DOHH2 (cell line): ENCODE measurements around the gene PHACTR2.

Experiments
- H3F3A ChIP-seq: fragments of 200-600 bp; sonication (generic), shearing (Covaris generic); 2 replicates; pipeline ENCODE4 v1.6.0; 2016; ENCODE audit warnings: antibody characterized with exemption, mild to moderate bottlenecking; ENCODE audit not compliant: control insufficient read depth, insufficient read depth
- H3K27ac ChIP-seq: fragments of 200-600 bp; sonication (generic); 2 replicates; pipeline ENCODE4 v1.5.1; 2014; ENCODE audit warnings: low read depth, mild to moderate bottlenecking, low read length, moderate library complexity
- H3K27me3 ChIP-seq: fragments of 200-600 bp; sonication (generic); 2 replicates; pipeline ENCODE4 v1.6.1; 2014; ENCODE audit warnings: mild to moderate bottlenecking, low read length, mixed read lengths; ENCODE audit not compliant: control insufficient read depth
- H3K36me3 ChIP-seq: fragments of 200-600 bp; sonication (generic); 2 replicates; pipeline ENCODE4 v1.6.1; 2014; ENCODE audit warnings: mild to moderate bottlenecking, low read length, moderate library complexity, mixed read lengths; ENCODE audit not compliant: control insufficient read depth
- H3K4me1 ChIP-seq: fragments of 200-600 bp; sonication (generic); 2 replicates; pipeline ENCODE4 v1.6.1; 2014; ENCODE audit warnings: mild to moderate bottlenecking, low read length, mixed read lengths; ENCODE audit not compliant: control insufficient read depth
- H3K4me2 ChIP-seq: fragments of 200-600 bp; sonication (generic); 2 replicates; pipeline ENCODE4 v1.6.0; 2014; ENCODE audit warnings: mild to moderate bottlenecking, low read length, moderate library complexity
- H3K4me3 ChIP-seq: fragments of 200-600 bp; sonication (generic); 2 replicates; pipeline ENCODE4 v1.5.1; 2014; ENCODE audit warnings: mild to moderate bottlenecking, low read length, mixed read lengths
- H3K79me2 ChIP-seq: fragments of 200-600 bp; sonication (generic); 2 replicates; pipeline ENCODE4 v1.6.1; 2014; ENCODE audit warnings: mild to moderate bottlenecking, low read length, mixed read lengths; ENCODE audit not compliant: control insufficient read depth
- H3K9me2 ChIP-seq: fragments of 200-600 bp; sonication (generic); replicated peaks from 2 replicates; pipeline ENCODE4 v1.6.1; 2014; ENCODE audit warnings: mild to moderate bottlenecking, low read length, mixed read lengths; ENCODE audit not compliant: control insufficient read depth
- H3K9me3 ChIP-seq: fragments of 200-600 bp; sonication (generic); 2 replicates; pipeline ENCODE4 v1.6.1; 2014; ENCODE audit warnings: antibody characterized with exemption, low read length, mixed read lengths; ENCODE audit not compliant: control insufficient read depth, insufficient read depth
- H4K20me1 ChIP-seq: fragments of 200-600 bp; sonication (generic); 2 replicates; pipeline ENCODE4 v1.6.0; 2014; ENCODE audit warnings: low read depth, mild to moderate bottlenecking, antibody characterized with exemption, low read length, moderate library complexity; ENCODE audit not compliant: control insufficient read depth, insufficient read depth
- CTCF ChIP-seq: fragments of 200-600 bp; sonication (generic); IDR thresholded peaks from one replicate; pipeline ENCODE4 v1.5.1; 2014; ENCODE audit warnings: antibody characterized with exemption, mild to moderate bottlenecking, low read depth, low read length; ENCODE audit not compliant: poor library complexity, severe bottlenecking
- EZH2phosphoT487 ChIP-seq: fragments of 200-600 bp; sonication (generic); IDR thresholded peaks from 2 replicates; pipeline ENCODE4 v1.6.1; 2017; ENCODE audit warnings: borderline replicate concordance, mild to moderate bottlenecking, antibody characterized with exemption, low read length, moderate library complexity, mixed read lengths

The PHACTR2 gene

GRCh38 chr6:143742070-143742954 lies 64.5 kb downstream of the PHACTR2 start:
- no peaks in the 10 kb centered on the region for H3K27me3 ChIP-seq
- H3K9me3 ChIP-seq: no peaks in the 10 kb centered on the region
- no peak overlapping the region for H3K4me2 ChIP-seq
- no peaks in the 10 kb centered on the region for H3K36me3 ChIP-seq
- no peak for TF ChIP-seq EZH2phosphoT487
- no peak for TF ChIP-seq CTCF
- no peaks in the 10 kb centered on the region for H3F3A ChIP-seq
- no peak overlapping the region for H3K4me3 ChIP-seq
- H3K4me1 ChIP-seq: no peaks in the 10 kb centered on the region
- no peaks in the 10 kb centered on the region for H3K79me2 ChIP-seq
- H3K9me2 ChIP-seq: no peaks in the 10 kb centered on the region
- no peaks in the 10 kb centered on the region for H4K20me1 ChIP-seq
- H3K27ac ChIP-seq: no peak overlapping the region

GRCh38 chr6:143742955-143743255 lies 65.1 kb downstream of the PHACTR2 start:
- H3K9me2 ChIP-seq: no peaks in the 10 kb centered on the region
- no peaks in the 10 kb centered on the region for H3K36me3 ChIP-seq
- TF ChIP-seq EZH2phosphoT487 (no peak), CTCF (no peak)
- no peaks in the 10 kb centered on the region for H3K9me3 ChIP-seq
- no peak overlapping the region for H3K4me3 ChIP-seq
- H4K20me1 ChIP-seq: no peaks in the 10 kb centered on the region
- no peaks in the 10 kb centered on the region for H3K79me2 ChIP-seq
- H3K4me1 ChIP-seq: no peaks in the 10 kb centered on the region
- H3F3A ChIP-seq: no peaks in the 10 kb centered on the region
- H3K27me3 ChIP-seq: no peaks in the 10 kb centered on the region
- no peak overlapping the region for H3K4me2 ChIP-seq
- H3K27ac ChIP-seq: no peak overlapping the region

- Histone ChIP-seq H3K4me2 (no peak overlapping the region), H3K4me3 (no peak overlapping the region), H3K27ac (no peak overlapping the region), H3K79me2 (no peaks in the 10 kb centered on the region), H4K20me1 (no peaks in the 10 kb centered on the region), H3K9me2 (no peaks in the 10 kb centered on the region), H3K36me3 (no peaks in the 10 kb centered on the region), H3K4me1 (no peaks in the 10 kb centered on the region), H3K27me3 (no peaks in the 10 kb centered on the region), H3F3A (no peaks in the 10 kb centered on the region), H3K9me3 (no peaks in the 10 kb centered on the region)
- TF ChIP-seq EZH2phosphoT487 (no peak), CTCF (no peak)
Observed at GRCh38 chr6:143743301-143744166, 65.8 kb downstream of the PHACTR2 start.
